ENCODE data around the gene ERMP1.
"Not testable (repeated sequence)": the region's sequence is repeated elsewhere in the genome, so short reads cannot be mapped to it uniquely, and the experiment has no call there.

The ERMP1 gene

GRCh38 chr9:5832538-5833529, at the start of gene ERMP1:
Gene ERMP1 (minus strand): TSS chr9:5833117. CDS start chr9:5833027, 90 bp downstream.
- peak; percentile 91 for DNase-seq (ENCODE audit: low spot score)

GRCh38 chr9:5882244-5883012, 49.5 kb upstream of the ERMP1 start:
- not testable (repeated sequence) for DNase-seq (ENCODE audit: low spot score)

GRCh38 chr9:5879419-5880181, 46.7 kb upstream of the ERMP1 start:
- no peak for DNase-seq (ENCODE audit: low spot score)

- no peak for DNase-seq (ENCODE audit: low spot score)
Observed at GRCh38 chr9:5876711-5877110, 43.8 kb upstream of the ERMP1 start.

- DNase-seq (ENCODE audit: low spot score) = no peak
Observed at GRCh38 chr9:5876026-5876425, 43.1 kb upstream of the ERMP1 start.

- no peak for DNase-seq (ENCODE audit: low spot score)
Observed at GRCh38 chr9:5874048-5874447, 41.1 kb upstream of the ERMP1 start.

- no peak for DNase-seq (ENCODE audit: low spot score)
Observed at GRCh38 chr9:5873439-5873838, 40.5 kb upstream of the ERMP1 start.

- DNase-seq (ENCODE audit: low spot score) = no peak
Observed at GRCh38 chr9:5872511-5872910, 39.6 kb upstream of the ERMP1 start.

GRCh38 chr9:5871785-5872184, 38.9 kb upstream of the ERMP1 start:
- DNase-seq (ENCODE audit: low spot score) = no peak

GRCh38 chr9:5870691-5871090, 37.8 kb upstream of the ERMP1 start:
- no peak for DNase-seq (ENCODE audit: low spot score)

GRCh38 chr9:5870020-5870339, 37.1 kb upstream of the ERMP1 start:
- DNase-seq (ENCODE audit: low spot score) = no peak

GRCh38 chr9:5869315-5870019, 36.5 kb upstream of the ERMP1 start:
- peak; percentile 9 for DNase-seq (ENCODE audit: low spot score)

GRCh38 chr9:5868235-5868634, 35.3 kb upstream of the ERMP1 start:
- DNase-seq (ENCODE audit: low spot score) = no peak

GRCh38 chr9:5866685-5867084, 33.8 kb upstream of the ERMP1 start:
- no peak for DNase-seq (ENCODE audit: low spot score)

GRCh38 chr9:5866272-5866671, 33.4 kb upstream of the ERMP1 start:
- no peak for DNase-seq (ENCODE audit: low spot score)

- no peak for DNase-seq (ENCODE audit: low spot score)
Observed at GRCh38 chr9:5864446-5864845, 31.5 kb upstream of the ERMP1 start.

GRCh38 chr9:5863092-5863746, 30.3 kb upstream of the ERMP1 start:
- DNase-seq (ENCODE audit: low spot score) = no peak

- DNase-seq (ENCODE audit: low spot score) = no peak
Observed at GRCh38 chr9:5858833-5859232, 25.9 kb upstream of the ERMP1 start.

GRCh38 chr9:5857928-5858327, 25.0 kb upstream of the ERMP1 start:
- DNase-seq (ENCODE audit: low spot score) = no peak

- DNase-seq (ENCODE audit: low spot score) = no peak
Observed at GRCh38 chr9:5854063-5854790, 21.3 kb upstream of the ERMP1 start.

- DNase-seq (ENCODE audit: low spot score) = no peak
Observed at GRCh38 chr9:5853617-5854016, 20.7 kb upstream of the ERMP1 start.
